GM23248 (cell line): Measurements from ENCODE around the gene GNAQ. TPM values are rescaled to one million over a fixed set of nuclear protein-coding genes. Genes with fewer than 3 reads are reported as not detected.

ENCODE experiments used
- DNase-seq: peaks from one replicate; pipeline ENCODE4 v3.0.0-alpha.2; 2015
- H2AFZ ChIP-seq: fragments of 200-600 bp; sonication (generic); 2 replicates; pipeline ENCODE4 v1.6.1; 2016; ENCODE audit warnings: antibody characterized with exemption
- H3F3A ChIP-seq: fragments of 200-600 bp; sonication (generic); 2 replicates; pipeline ENCODE4 v1.6.1; 2016; ENCODE audit warnings: mild to moderate bottlenecking, antibody characterized with exemption, mixed run types; ENCODE audit not compliant: insufficient read depth
- H3K27ac ChIP-seq: fragments of 200-600 bp; sonication (generic); 2 replicates; pipeline ENCODE4 v1.5.1; 2016; ENCODE audit warnings: mild to moderate bottlenecking
- H3K27me3 ChIP-seq: fragments of 200-600 bp; sonication (generic); replicated peaks from 2 replicates; pipeline ENCODE4 v1.6.1; 2016; ENCODE audit warnings: mild to moderate bottlenecking; ENCODE audit not compliant: insufficient read depth
- H3K36me3 ChIP-seq: fragments of 200-600 bp; sonication (generic); 2 replicates; pipeline ENCODE4 v1.6.1; 2016; ENCODE audit warnings: low read depth, mild to moderate bottlenecking
- H3K4me1 ChIP-seq: fragments of 200-600 bp; sonication (generic); 2 replicates; pipeline ENCODE4 v1.6.1; 2016; ENCODE audit warnings: mild to moderate bottlenecking; ENCODE audit not compliant: insufficient read depth
- H3K4me2 ChIP-seq: fragments of 200-600 bp; sonication (generic); one replicate; pipeline ENCODE4 v1.6.1; 2016; ENCODE audit warnings: mild to moderate bottlenecking; ENCODE audit not compliant: unreplicated experiment
- H3K4me3 ChIP-seq: fragments of 200-600 bp; sonication (generic); 2 replicates; pipeline ENCODE4 v1.5.1; 2016; ENCODE audit warnings: mild to moderate bottlenecking
- H3K79me2 ChIP-seq: fragments of 200-600 bp; sonication (generic); 2 replicates; pipeline ENCODE4 v1.6.1; 2016; ENCODE audit warnings: mild to moderate bottlenecking; ENCODE audit not compliant: insufficient read depth
- H3K9ac ChIP-seq: fragments of 200-600 bp; sonication (generic); 2 replicates; pipeline ENCODE4 v1.6.1; 2016; ENCODE audit warnings: mild to moderate bottlenecking
- H3K9me2 ChIP-seq: fragments of 200-600 bp; sonication (generic); 2 replicates; pipeline ENCODE4 v1.6.1; 2016; ENCODE audit warnings: mixed run types, mild to moderate bottlenecking, moderate library complexity; ENCODE audit not compliant: insufficient read depth
- H3K9me3 ChIP-seq: fragments of 200-600 bp; sonication (generic); one replicate; pipeline ENCODE4 v1.6.1; 2017; ENCODE audit warnings: low read depth
- H4K20me1 ChIP-seq: fragments of 200-600 bp; sonication (generic); 2 replicates; pipeline ENCODE4 v1.6.0; 2016; ENCODE audit not compliant: insufficient read depth
- EZH2 ChIP-seq: fragments of 200-600 bp; sonication (generic); IDR thresholded peaks from 2 replicates; pipeline ENCODE4 v1.6.1; 2018; ENCODE audit warnings: antibody characterized with exemption, mild to moderate bottlenecking; ENCODE audit not compliant: insufficient read depth, poor library complexity, severe bottlenecking
- EZH2phosphoT487 ChIP-seq: fragments of 200-600 bp; sonication (generic); IDR thresholded peaks from 2 replicates; pipeline ENCODE4 v1.6.1; 2018; ENCODE audit warnings: antibody characterized with exemption, moderate library complexity, mild to moderate bottlenecking, low read depth; ENCODE audit not compliant: insufficient read depth
- WGBS, 2 experiments: methylation state at CpG; one replicate each; pipeline ENCODE4 v1.1.6; 2015 to 2017; ENCODE audit warnings: low lambda C conversion rate in 2 of 2, low coverage in 1 of 2; ENCODE audit errors: missing lambda C conversion rate in 2 of 2; 5-methylcytosine and 5-hydroxymethylcytosine counted together
- in situ Hi-C: fragments of 300-500 bp; cut with MboI; formaldehyde crosslinking; loops from 2 replicates; pipeline ENCODE4 v1.15.0; 2020
- polyA plus RNA-seq: library from polyadenylated mRNA; unstranded; fragments of >200 nt; fragmentation: Nextera tagmentation; extraction: Ambion mirVana; gene quantifications from 2 replicates; pipeline ENCODE4 v1.2.1, GENCODE V29; 2016
- total RNA-seq: library from RNA; depleted of rRNA; stranded (reverse); fragments of >200 nt; shearing (Covaris generic); gene quantifications from 2 replicates; pipeline ENCODE4 v1.2.3, GENCODE V29; 2014

Gene GNAQ
- total and polyA plus RNA-seq, 2 experiments from 2014 or later, result 11.5 to 32.7 TPM

DNA sequence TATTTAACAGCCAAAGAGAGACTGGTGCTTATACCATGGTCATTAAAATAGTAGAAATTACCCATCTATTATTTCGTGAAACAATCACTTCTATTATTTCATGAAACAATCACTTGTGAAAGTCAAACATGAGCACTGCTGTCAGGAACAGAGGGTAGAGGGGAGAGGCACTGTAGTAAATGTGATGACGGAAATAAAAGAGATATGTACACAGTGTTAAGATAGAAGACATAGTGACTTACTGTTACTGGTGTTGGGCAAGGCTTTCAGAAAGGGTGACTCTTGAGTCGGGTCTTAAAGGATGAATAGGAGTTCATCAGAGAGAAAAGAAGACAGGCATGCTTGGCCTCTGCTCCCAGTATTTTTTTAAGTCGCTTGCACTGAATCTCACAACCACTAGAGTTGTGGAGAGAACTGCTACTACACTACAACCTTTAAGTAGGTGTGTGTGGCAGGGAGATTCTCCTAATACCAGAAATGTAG lies 220.9 kb downstream of the GNAQ start:
- in situ Hi-C loops, result no loop called here
- Histone ChIP-seq H3K4me3 (no peak overlapping the region), H4K20me1 (no peaks in the 10 kb centered on the region), H3K4me1 (peaks cover 36% of the 10 kb centered on the region), H3K27ac (no peak overlapping the region), H3K79me2 (peaks cover 22% of the 10 kb centered on the region), H2AFZ (no peak overlapping the region), H3K9ac (no peak overlapping the region), H3K9me3 (no peaks in the 10 kb centered on the region), H3K4me2 (no peak overlapping the region), H3K36me3 (peaks cover 12% of the 10 kb centered on the region), H3K27me3 (no peaks in the 10 kb centered on the region), H3K9me2 (no peaks in the 10 kb centered on the region), H3F3A (peaks cover 31% of the 10 kb centered on the region)
- DNase-seq, result no peak
- TF ChIP-seq EZH2phosphoT487, result no peak
- no peak for TF ChIP-seq EZH2
- WGBS, 2 experiments, result 95 to 96% methylated on average over 4 of the region's 4 CpGs

DNA sequence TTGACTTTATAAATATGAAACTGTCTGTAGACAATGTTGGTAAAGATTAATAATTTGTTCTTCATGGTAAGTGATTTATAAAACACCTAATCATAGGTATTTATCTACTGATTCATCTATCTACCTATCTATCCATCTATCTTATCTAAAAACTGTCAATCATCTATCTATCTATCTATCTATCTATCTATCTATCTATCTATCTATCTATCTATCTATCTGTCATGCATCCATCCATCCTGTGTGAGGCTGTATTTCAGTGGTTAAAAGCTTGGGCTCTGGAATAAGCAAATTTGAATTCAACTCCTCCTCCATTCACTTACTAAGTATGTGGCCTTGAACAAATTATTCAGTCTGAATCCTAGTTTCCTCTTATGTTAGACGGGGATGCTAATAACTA lies 221.6 kb downstream of the GNAQ start:
- no peak overlapping the region for H3K9ac ChIP-seq
- H3K27ac ChIP-seq, result no peak overlapping the region
- in situ Hi-C loops, result no loop called here
- no peaks in the 10 kb centered on the region for H4K20me1 ChIP-seq
- H3K36me3 ChIP-seq, result peaks cover 12% of the 10 kb centered on the region
- TF ChIP-seq EZH2phosphoT487 (no peak), EZH2 (no peak)
- WGBS, 2 experiments, result 96 to 98% methylated on average over 1 of the region's 1 CpG
- peaks cover 33% of the 10 kb centered on the region for H3F3A ChIP-seq
- no peak overlapping the region for H3K4me2 ChIP-seq
- H3K9me2 ChIP-seq, result no peaks in the 10 kb centered on the region
- no peak for DNase-seq
- no peak overlapping the region for H2AFZ ChIP-seq
- H3K4me1 ChIP-seq, result peaks cover 36% of the 10 kb centered on the region
- no peaks in the 10 kb centered on the region for H3K27me3 ChIP-seq
- peaks cover 22% of the 10 kb centered on the region for H3K79me2 ChIP-seq
- no peak overlapping the region for H3K4me3 ChIP-seq
- no peaks in the 10 kb centered on the region for H3K9me3 ChIP-seq

DNA sequence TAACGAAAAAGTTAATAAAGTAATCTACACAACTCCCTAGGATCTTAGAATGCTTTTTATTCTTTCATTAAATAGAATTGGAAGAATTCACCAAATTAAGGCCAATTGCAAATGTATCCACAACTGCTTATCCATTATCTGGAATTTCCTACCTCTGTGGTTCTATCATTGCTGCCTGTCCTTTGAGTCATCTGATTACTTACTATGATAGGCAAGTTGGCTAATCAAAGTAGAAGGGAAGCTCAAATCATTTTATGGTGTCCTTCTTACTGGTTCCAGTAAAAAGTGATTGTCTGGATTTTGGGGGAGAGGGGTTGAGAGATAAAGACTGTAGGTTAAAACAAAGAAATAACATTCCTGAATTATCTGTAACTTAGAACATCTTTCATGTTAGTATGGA lies 222.1 kb downstream of the GNAQ start:
- H3K36me3 ChIP-seq, result peaks cover 8% of the 10 kb centered on the region
- no peak overlapping the region for H3K4me2 ChIP-seq
- no peaks in the 10 kb centered on the region for H3K9me2 ChIP-seq
- no peak overlapping the region for H3K4me3 ChIP-seq
- H3K79me2 ChIP-seq, result peaks cover 27% of the 10 kb centered on the region
- no peak for DNase-seq
- no peak overlapping the region for H3K9ac ChIP-seq
- no peak overlapping the region for H3K27ac ChIP-seq
- no peaks in the 10 kb centered on the region for H4K20me1 ChIP-seq
- TF ChIP-seq EZH2phosphoT487 (no peak), EZH2 (no peak)
- 95 to 100% methylated on average over 1 of the region's 1 CpG for WGBS, 2 experiments
- H3K27me3 ChIP-seq, result no peaks in the 10 kb centered on the region
- H3K9me3 ChIP-seq, result no peaks in the 10 kb centered on the region
- peaks cover 33% of the 10 kb centered on the region for H3F3A ChIP-seq
- H2AFZ ChIP-seq, result no peak overlapping the region
- peaks cover 36% of the 10 kb centered on the region for H3K4me1 ChIP-seq
- in situ Hi-C loops, result no loop called here

DNA sequence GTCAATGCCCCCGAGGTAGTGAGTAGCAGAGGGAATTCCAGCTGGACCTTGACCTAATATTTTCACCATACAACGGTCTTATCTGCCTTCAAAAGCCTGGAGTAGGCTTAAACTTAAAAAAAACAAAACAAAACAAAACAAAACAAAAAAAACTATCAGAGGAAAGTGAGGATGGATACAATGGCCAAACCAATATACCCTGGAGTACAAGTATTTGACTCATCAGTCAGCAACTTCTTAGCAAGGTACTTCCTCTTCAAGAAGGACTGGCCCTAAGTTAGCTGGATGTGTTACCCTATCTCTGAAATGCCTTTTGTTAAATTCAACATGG lies 222.9 kb downstream of the GNAQ start:
- Histone ChIP-seq H4K20me1 (no peaks in the 10 kb centered on the region), H3K9ac (no peak overlapping the region), H3F3A (peaks cover 33% of the 10 kb centered on the region), H3K9me2 (no peaks in the 10 kb centered on the region), H3K79me2 (peaks cover 36% of the 10 kb centered on the region), H3K4me3 (no peak overlapping the region), H3K4me1 (peaks cover 39% of the 10 kb centered on the region), H3K4me2 (no peak overlapping the region), H3K9me3 (no peaks in the 10 kb centered on the region), H3K27ac (no peak overlapping the region), H3K36me3 (peaks cover 8% of the 10 kb centered on the region), H3K27me3 (no peaks in the 10 kb centered on the region), H2AFZ (no peak overlapping the region)
- no peak for DNase-seq
- in situ Hi-C loops, result no loop called here
- no peak for TF ChIP-seq EZH2phosphoT487
- TF ChIP-seq EZH2, result no peak
- 91 to 99% methylated on average over 2 of the region's 2 CpGs for WGBS, 2 experiments
